Measurements from ENCODE around the gene SLC1A7. TPM values are rescaled to one million over a fixed set of nuclear protein-coding genes. Genes with fewer than 3 reads are reported as not detected.

The SLC1A7 gene
- total and polyA plus RNA-seq, 3 donors from 2014 or later: 0.32 to 1.2 (median 0.47) TPM

DNA sequence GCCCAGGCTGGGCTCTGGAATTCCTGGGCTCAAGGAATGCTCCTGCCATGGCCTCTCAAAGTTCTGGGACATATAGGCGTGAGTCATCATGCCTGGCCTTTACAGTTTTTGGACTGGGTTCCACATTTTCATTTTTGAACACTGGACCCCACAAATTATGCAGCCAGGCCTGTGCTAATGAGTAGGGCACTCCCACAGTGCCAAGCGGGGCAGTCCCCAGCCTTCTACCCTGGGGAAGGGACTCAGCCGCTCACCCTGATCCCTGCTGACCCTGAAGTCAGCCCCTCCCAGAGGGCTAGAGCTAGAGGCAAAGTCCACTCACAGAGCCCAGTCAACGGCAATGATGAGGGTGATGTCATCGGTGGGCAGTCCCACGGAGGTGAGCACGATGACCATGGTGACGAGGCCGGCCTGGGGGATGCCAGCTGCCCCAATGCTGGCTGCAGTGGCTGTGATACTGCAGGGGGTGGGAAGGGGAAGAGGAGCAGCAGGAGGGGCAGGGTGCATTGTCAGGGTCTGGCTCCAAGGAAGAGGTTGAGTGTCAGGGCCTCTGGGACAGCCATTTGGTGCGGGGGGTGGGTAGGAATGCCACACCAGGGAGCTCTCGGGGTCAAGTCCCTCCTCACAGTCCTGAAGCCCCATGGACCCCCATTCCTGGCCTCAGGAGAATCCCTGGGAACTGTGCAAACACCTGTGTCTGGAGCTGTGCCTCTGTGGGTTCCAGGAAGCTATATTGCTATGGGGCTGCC lies 52.8 kb downstream of the SLC1A7 start:
- DNase-seq: no peak
- intact Hi-C loops (cut with DNase I; ENCODE audit: low total_unique reads): no loop called here
- H3K27ac ChIP-seq: no peak overlapping the region
- H3K4me1 ChIP-seq: no peaks in the 10 kb centered on the region
- 91 to 100% methylated on average over 5 to 11 of the region's 11 CpGs for WGBS, 2 donors
- H3K36me3 ChIP-seq (ENCODE audit: low read depth, missing control alignments): no peaks in the 10 kb centered on the region
- no peaks in the 10 kb centered on the region for H3K27me3 ChIP-seq
- TF ChIP-seq CTCF (IDR thresholded peaks at IDR 0.05): no peak
- TF ChIP-seq POLR2A (IDR thresholded peaks at IDR 0.05): no peak
- H3K4me3 ChIP-seq: no peak overlapping the region
- H3K9me3 ChIP-seq: no peaks in the 10 kb centered on the region

DNA sequence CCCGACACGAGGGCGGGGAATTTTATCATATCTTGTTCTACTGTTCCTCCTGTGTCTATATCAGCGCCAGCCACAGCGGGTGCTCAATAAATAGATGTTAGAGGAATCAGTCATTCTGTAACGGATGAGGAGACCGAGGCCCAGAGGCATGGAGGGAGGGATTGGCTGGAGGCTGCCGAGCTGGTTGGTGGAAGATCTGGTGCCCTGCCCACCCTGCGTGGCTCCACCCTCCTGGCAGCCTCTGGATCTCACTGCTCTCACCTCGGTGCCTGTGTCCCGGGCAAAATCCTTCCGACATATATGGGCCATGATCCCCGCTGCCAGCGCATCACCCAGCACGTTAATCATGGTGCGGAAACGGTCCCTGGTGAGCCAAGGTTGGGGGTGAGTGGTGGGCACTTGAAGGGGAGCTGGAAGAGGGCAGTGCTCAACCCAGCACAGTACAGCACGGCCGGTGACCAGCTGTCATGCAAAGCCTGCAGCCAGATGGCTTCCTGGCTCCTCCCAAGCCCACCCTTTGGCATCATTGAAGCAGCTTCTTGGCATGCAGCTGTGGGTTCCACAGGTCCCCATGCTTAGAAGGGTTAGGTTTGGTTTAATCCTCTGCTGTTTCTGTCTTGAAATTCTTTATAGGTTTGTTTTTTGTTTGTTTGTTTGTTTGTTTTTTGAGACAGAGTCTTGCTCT lies 53.7 kb downstream of the SLC1A7 start:
- 86 to 90% methylated on average over 19 of the region's 19 CpGs for WGBS, 2 donors
- intact Hi-C loops (cut with DNase I; ENCODE audit: low total_unique reads): no loop called here
- Histone ChIP-seq H3K27me3 (no peaks in the 10 kb centered on the region), H3K9me3 (no peaks in the 10 kb centered on the region), H3K4me3 (no peak overlapping the region), H3K4me1 (no peaks in the 10 kb centered on the region), H3K27ac (no peak overlapping the region), H3K36me3 (ENCODE audit: low read depth, missing control alignments) (no peaks in the 10 kb centered on the region)
- TF ChIP-seq POLR2A (IDR thresholded peaks at IDR 0.05): no peak
- no peak for TF ChIP-seq CTCF (IDR thresholded peaks at IDR 0.05)
- no peak for DNase-seq

- DNase-seq: no peak
- H3K9me3 ChIP-seq: no peaks in the 10 kb centered on the region
- intact Hi-C loops (cut with DNase I; ENCODE audit: low total_unique reads): no loop called here
- WGBS, 2 donors: 85 to 88% methylated on average over 19 to 27 of the region's 27 CpGs
- TF ChIP-seq CTCF (IDR thresholded peaks at IDR 0.05) (no peak), POLR2A (IDR thresholded peaks at IDR 0.05) (no peak)
- no peak overlapping the region for H3K27ac ChIP-seq
- H3K27me3 ChIP-seq: no peaks in the 10 kb centered on the region
- no peaks in the 10 kb centered on the region for H3K36me3 ChIP-seq (ENCODE audit: low read depth, missing control alignments)
- H3K4me1 ChIP-seq: peaks cover 3% of the 10 kb centered on the region
- H3K4me3 ChIP-seq: no peak overlapping the region
Measured at GRCh38 chr1:53087332-53088285, 54.8 kb downstream of the SLC1A7 start.

DNA sequence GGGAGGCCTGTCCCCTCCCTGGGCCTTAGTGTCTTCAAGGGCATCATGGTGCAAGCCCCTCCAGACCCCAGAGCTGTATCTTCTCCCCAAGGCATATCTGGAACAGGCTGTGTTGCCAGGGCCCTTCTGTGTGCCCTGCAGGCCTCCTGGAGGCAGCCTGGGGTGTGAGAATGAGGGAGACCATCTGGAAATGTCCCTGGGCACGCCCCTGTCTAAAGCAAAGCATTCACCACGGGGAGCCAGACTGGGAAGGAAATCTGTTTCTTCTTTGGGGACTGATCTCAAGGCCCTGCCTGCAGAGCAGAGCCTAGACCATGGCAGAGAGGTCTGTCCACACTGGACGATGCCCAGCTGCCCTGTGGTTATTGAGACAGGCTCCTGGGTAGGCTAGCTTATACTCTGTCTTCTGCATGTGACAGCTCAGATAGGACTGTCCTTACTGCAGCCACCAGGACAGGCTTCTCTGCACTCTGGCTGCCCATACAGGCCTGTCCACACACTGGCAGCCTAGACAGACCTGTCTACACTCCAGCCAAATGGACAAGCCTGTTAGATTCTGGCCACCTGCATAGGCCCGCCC lies 55.9 kb downstream of the SLC1A7 start:
- 65 to 70% methylated on average over 3 to 4 of the region's 4 CpGs for WGBS, 2 donors
- Histone ChIP-seq H3K4me3 (no peak overlapping the region), H3K4me1 (peaks cover 3% of the 10 kb centered on the region), H3K27ac (no peak overlapping the region), H3K36me3 (ENCODE audit: low read depth, missing control alignments) (no peaks in the 10 kb centered on the region), H3K27me3 (no peaks in the 10 kb centered on the region), H3K9me3 (no peaks in the 10 kb centered on the region)
- no peak for TF ChIP-seq POLR2A (IDR thresholded peaks at IDR 0.05)
- TF ChIP-seq CTCF (IDR thresholded peaks at IDR 0.05): no peak
- DNase-seq: no peak
- intact Hi-C loops (cut with DNase I; ENCODE audit: low total_unique reads): no loop called here

Data from testis (tissue), 3 donors.